ENCODE results near the gene APBA1.
"Not testable (repeated sequence)": the region's sequence is repeated elsewhere in the genome, so short reads cannot be mapped to it uniquely, and the experiment has no call there.

Gene APBA1

GRCh38 chr9:69603656-69604055 is 68.5 kb downstream of the APBA1 start:
- no peak for DNase-seq

GRCh38 chr9:69602773-69603172 is 69.4 kb downstream of the APBA1 start:
- no peak for DNase-seq

- DNase-seq, result no peak
Measured at GRCh38 chr9:69601698-69602097, 70.5 kb downstream of the APBA1 start.

DNA sequence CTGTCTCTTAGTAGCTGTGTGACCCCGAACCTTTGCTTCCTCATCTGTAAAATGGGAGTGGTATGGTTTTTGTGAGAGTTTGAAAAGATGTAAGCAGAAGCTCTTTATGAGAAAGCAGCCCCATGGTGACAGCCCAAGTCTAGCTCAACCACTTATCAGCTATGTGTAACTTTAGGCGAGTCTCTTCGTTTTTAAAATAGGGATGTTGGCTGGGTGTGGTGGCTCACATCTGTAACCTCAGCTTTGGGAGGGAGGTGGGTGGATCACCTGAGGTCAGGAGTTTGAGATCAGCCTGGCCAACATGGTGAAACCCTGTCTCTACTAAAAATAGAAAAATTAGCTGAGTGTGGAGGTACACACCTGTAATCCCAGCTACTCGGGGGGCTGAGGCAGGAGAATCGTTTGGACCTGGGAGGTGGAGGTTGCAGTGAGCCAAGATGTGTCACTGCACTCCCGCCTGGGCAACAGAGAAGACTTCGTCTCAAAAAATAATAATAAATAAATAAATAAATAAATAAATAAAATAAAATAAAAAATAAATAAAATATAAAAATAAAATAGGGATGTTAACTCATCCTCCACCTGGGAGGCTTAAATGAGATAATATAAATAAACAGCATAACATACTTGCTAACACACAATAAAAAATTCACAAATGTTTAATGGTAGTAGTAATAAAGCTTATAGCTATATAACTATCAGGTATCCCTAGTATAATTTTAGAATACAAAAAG is 71.7 kb downstream of the APBA1 start:
- DNase-seq, result no peak

DNA sequence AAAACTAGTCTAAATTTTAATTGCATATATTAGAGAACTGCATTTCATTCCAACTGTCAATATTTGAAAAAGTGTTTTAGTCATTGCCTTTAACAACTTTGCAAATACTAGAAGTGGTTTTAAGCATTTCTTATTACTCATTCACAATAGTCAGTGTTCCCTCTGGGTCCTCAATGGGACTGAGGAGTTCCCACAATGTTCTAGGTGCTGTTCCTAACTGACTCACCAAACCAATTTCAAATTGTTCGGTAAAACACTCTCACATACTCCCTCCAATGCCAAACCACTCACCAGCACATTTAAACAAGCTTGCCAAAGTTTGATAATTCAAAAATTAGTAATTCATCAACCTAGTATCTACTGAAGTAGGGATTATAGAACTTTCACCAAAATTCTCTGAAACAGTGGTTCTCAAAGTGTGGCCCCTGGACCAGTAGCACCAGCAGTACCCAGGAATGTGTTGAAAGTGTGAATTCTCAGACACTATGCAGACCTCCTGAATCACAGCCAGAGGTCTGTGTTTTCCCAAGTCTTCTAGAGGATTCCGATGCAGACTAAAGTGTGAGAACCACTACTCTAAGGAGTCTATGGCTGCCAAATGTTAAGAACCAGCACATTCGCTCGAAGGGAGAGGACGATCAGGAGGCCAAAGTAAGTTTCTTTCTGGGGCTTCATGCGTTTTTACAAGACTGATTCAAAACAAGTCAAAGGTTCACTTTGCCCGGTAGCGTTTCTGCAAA is 72.8 kb downstream of the APBA1 start:
- DNase-seq, result no peak

GRCh38 chr9:69596906-69597305 is 75.3 kb downstream of the APBA1 start:
- not testable (repeated sequence) for DNase-seq

GRCh38 chr9:69594180-69594579 is 78.0 kb downstream of the APBA1 start:
- no peak for DNase-seq

DNA sequence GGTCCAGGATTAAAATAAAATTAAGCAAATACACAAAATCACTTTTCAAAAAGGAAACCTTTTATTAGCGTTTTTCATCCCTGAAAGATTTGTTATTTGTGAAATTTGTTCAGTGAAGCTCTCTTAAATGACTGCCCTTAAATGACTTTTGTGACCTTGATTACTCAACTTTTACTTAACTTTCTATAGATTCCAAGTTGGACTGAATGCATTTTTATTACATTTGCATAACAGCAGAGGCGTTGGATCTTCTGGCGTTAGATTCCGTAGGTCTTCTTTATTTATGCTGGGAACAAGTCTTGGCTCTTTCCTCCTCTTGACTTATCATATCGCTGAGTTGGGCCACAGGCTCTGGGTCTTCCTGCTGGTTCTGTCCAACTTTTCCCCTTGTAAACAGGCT is 78.4 kb downstream of the APBA1 start:
- DNase-seq, result no peak

- DNase-seq, result no peak
Measured at GRCh38 chr9:69593301-69593700, 78.9 kb downstream of the APBA1 start.

- no peak for DNase-seq
Measured at GRCh38 chr9:69590266-69590665, 81.9 kb downstream of the APBA1 start.

DNA sequence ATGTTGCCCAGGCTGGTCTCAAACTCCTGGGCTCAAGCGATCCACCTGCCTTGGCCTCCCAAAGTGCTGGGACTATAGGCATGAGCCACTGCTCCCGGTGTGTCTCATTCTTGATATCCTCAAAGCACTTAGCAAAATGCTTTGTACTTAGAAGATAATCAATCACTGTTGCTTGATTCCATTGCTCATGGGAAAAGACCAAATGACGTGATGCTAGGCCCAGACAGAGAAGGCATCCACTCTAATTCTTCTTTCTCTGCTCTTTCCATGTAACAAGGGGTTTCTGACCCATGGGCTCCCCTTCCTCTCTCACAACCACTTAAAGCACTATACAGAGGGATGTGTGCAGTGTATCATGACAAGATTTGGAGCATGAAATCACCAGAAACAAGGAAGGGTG is 83.0 kb downstream of the APBA1 start:
- no peak for DNase-seq

- no peak for DNase-seq
Measured at GRCh38 chr9:69585571-69585970, 86.6 kb downstream of the APBA1 start.

- no peak for DNase-seq
Measured at GRCh38 chr9:69584759-69585158, 87.4 kb downstream of the APBA1 start.

DNA sequence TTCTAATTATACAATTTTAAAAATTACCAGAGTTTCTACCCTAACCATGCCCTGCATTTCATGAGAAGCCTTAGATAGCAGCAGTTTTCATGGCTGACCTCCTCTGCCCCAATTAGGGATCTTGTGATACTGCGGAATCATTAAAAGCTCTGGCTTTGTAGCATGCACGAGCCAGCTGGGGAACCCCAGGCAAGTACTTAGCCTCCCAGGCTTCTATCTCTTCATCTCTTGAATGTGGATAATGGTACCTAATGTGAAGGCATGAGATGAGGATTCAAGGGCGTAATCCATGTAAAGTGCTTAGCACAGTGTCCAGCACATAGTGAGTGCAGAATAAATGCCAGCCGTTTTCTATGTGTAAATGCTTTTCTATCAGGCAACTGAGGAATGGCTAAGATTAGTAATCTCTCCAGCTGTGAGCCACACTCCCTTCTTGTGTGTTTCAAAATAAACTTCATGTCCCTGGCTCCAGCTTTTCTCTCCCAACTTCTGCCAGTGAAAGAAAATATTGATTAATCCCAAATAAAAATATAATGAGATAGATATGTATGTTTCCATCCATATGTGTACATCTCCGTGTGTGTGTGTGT is 88.4 kb downstream of the APBA1 start:
- no peak for DNase-seq

GRCh38 chr9:69582544-69583297 is 89.5 kb downstream of the APBA1 start:
- DNase-seq, result no peak

DNA sequence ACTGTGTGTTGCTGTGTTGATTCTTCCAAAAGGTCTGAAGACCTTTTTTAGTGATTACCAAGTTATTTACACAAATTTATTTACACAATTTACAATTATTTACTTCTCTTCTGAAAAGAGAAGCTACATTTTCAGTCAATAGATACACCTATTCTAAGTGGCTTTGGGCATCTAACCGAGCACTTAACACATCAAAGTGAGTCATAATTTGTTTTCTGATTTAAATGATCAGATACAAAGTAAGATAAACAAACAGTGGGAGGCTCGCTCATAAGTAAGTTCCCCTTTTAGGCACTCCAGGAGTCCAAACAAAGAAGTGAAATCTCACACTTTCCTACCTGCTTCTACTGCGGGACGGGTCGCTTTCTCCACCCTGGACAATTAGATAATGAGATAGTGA is 90.2 kb downstream of the APBA1 start:
- no peak for DNase-seq

DNA sequence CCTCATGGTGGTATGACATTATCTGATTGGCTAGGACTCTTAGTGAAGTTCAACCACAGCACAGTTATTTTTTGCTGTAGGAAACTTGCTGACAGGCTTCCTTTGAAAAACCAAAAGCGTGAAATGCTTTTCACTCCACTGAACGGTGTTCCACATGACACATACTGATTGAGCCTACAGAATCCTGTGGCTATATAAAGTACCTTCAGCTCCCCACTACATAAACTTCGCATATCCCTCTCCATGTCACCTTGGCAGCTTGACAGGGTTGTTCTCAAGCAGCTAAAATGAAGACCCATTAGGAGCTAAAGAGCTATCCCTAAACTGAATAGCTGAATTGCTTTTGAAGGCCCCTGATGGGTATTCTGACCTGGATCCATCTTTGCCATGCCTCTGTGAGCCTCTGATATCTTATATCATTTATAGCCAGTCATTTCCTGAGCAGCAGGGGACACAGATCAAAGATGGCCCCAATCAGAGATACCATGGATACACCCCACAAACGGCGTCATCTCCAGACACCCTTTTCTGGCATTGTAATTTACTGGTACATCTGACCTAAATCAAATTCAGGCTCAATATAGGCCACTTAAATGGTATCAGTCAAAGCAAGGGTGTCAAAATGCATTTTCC is 91.5 kb downstream of the APBA1 start:
- no peak for DNase-seq

- DNase-seq, result no peak
Measured at GRCh38 chr9:69579760-69580581, 92.2 kb downstream of the APBA1 start.

GRCh38 chr9:69579032-69579758 is 93.0 kb downstream of the APBA1 start:
- DNase-seq, result no peak

- no peak for DNase-seq
Measured at GRCh38 chr9:69578026-69578425, 94.1 kb downstream of the APBA1 start.

DNA sequence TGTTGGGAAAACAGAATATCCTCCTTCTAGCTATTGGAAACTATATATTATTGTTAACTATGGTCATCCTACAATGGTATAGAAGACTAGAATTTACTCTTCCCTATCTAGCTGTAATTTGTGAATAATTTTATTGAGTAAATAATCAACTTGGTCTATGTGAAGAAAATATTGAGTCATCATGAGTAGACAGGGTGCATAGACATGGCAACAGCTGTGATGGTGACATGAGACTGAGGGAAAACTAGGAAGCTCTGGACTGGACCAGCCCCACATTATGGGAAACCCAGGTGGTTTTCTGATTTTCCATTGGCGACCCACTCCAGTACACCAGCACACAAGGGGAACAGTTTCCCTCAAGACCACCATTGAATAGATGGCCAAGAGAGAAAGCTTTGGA is 95.0 kb downstream of the APBA1 start:
- no peak for DNase-seq

Data from activated CD4-positive, alpha-beta T cell treated with anti-CD3 and anti-CD28 coated beads for 4 hours (primary cell).